Measurements from ENCODE around the gene TVP23A. TPM values are rescaled to one million over a fixed set of nuclear protein-coding genes. Genes with fewer than 3 reads are reported as not detected.

Gene TVP23A
- total RNA-seq, 1 donor from 2014 or later: not detected

GRCh38 chr16:10862438-10862837 is 43.8 kb upstream of the TVP23A start:
- no peaks in the 10 kb centered on the region for H3K36me3 Mint-ChIP-seq (ENCODE audit: unreplicated experiment)
- H3K4me3 Mint-ChIP-seq (ENCODE audit: unreplicated experiment): no peak overlapping the region
- H3K9me3 Mint-ChIP-seq (ENCODE audit: unreplicated experiment): no peaks in the 10 kb centered on the region
- no peak for TF ChIP-seq CTCF (IDR thresholded peaks at IDR 0.05)
- peaks cover 5% of the 10 kb centered on the region for H3K27me3 Mint-ChIP-seq (ENCODE audit: unreplicated experiment)
- DNase-seq (ENCODE audit: extremely low spot score, unreplicated experiment): no peak
- no peaks in the 10 kb centered on the region for H3K4me1 Mint-ChIP-seq (ENCODE audit: unreplicated experiment)
- no peak overlapping the region for H3K27ac Mint-ChIP-seq (ENCODE audit: unreplicated experiment)

GRCh38 chr16:10859658-10860057 is 41.1 kb upstream of the TVP23A start:
- TF ChIP-seq CTCF (IDR thresholded peaks at IDR 0.05): no peak
- no peaks in the 10 kb centered on the region for H3K4me1 Mint-ChIP-seq (ENCODE audit: unreplicated experiment)

GRCh38 chr16:10859020-10859419 is 40.4 kb upstream of the TVP23A start:
- TF ChIP-seq CTCF (IDR thresholded peaks at IDR 0.05): no peak
- no peak overlapping the region for H3K27ac Mint-ChIP-seq (ENCODE audit: unreplicated experiment)
- no peaks in the 10 kb centered on the region for H3K36me3 Mint-ChIP-seq (ENCODE audit: unreplicated experiment)
- H3K9me3 Mint-ChIP-seq (ENCODE audit: unreplicated experiment): no peaks in the 10 kb centered on the region
- H3K4me1 Mint-ChIP-seq (ENCODE audit: unreplicated experiment): no peaks in the 10 kb centered on the region
- DNase-seq (ENCODE audit: extremely low spot score, unreplicated experiment): no peak
- H3K4me3 Mint-ChIP-seq (ENCODE audit: unreplicated experiment): no peak overlapping the region
- peaks cover 5% of the 10 kb centered on the region for H3K27me3 Mint-ChIP-seq (ENCODE audit: unreplicated experiment)

More at GRCh38 chr16:10859658-10860057, 41.1 kb upstream of the TVP23A start:
- Mint-ChIP-seq H3K9me3 (ENCODE audit: unreplicated experiment) (no peaks in the 10 kb centered on the region), H3K36me3 (ENCODE audit: unreplicated experiment) (no peaks in the 10 kb centered on the region), H3K27me3 (ENCODE audit: unreplicated experiment) (peaks cover 5% of the 10 kb centered on the region), H3K27ac (ENCODE audit: unreplicated experiment) (no peak overlapping the region), H3K4me3 (ENCODE audit: unreplicated experiment) (no peak overlapping the region)
- DNase-seq (ENCODE audit: extremely low spot score, unreplicated experiment): no peak

- H3K27me3 Mint-ChIP-seq (ENCODE audit: unreplicated experiment): peaks cover 5% of the 10 kb centered on the region
- no peaks in the 10 kb centered on the region for H3K9me3 Mint-ChIP-seq (ENCODE audit: unreplicated experiment)
- H3K4me1 Mint-ChIP-seq (ENCODE audit: unreplicated experiment): no peaks in the 10 kb centered on the region
- H3K36me3 Mint-ChIP-seq (ENCODE audit: unreplicated experiment): no peaks in the 10 kb centered on the region
- no peak overlapping the region for H3K4me3 Mint-ChIP-seq (ENCODE audit: unreplicated experiment)
- no peak for DNase-seq (ENCODE audit: extremely low spot score, unreplicated experiment)
- no peak overlapping the region for H3K27ac Mint-ChIP-seq (ENCODE audit: unreplicated experiment)
- no peak for TF ChIP-seq CTCF (IDR thresholded peaks at IDR 0.05)
These were observed 39.6 kb upstream of the TVP23A start for GRCh38 chr16:10858203-10858602.

- no peak overlapping the region for H3K4me3 Mint-ChIP-seq (ENCODE audit: unreplicated experiment)
These were observed 37.4 kb upstream of the TVP23A start for GRCh38 chr16:10856042-10856441.

More at GRCh38 chr16:10856042-10856441, 37.4 kb upstream of the TVP23A start:
- Mint-ChIP-seq H3K4me1 (ENCODE audit: unreplicated experiment) (no peaks in the 10 kb centered on the region), H3K27ac (ENCODE audit: unreplicated experiment) (no peak overlapping the region), H3K36me3 (ENCODE audit: unreplicated experiment) (no peaks in the 10 kb centered on the region), H3K9me3 (ENCODE audit: unreplicated experiment) (no peaks in the 10 kb centered on the region), H3K27me3 (ENCODE audit: unreplicated experiment) (peaks cover 2% of the 10 kb centered on the region)
- no peak for DNase-seq (ENCODE audit: extremely low spot score, unreplicated experiment)
- no peak for TF ChIP-seq CTCF (IDR thresholded peaks at IDR 0.05)
